KBM-7 (cell line): Measurements from ENCODE around the gene CCNY.

ENCODE experiments used
- DNase-seq: peaks from one replicate; pipeline ENCODE4 v3.0.0-alpha.2; 2015
- in situ Hi-C: fragments of 300-500 bp; cut with MboI; formaldehyde crosslinking; loops from 2 replicates; pipeline ENCODE4 v1.14.3; 2020; ENCODE audit warnings: low sequenced_read_pairs, low pct_unique_long_range_greater_than_20kb, mixed read lengths

CCNY gene

DNA sequence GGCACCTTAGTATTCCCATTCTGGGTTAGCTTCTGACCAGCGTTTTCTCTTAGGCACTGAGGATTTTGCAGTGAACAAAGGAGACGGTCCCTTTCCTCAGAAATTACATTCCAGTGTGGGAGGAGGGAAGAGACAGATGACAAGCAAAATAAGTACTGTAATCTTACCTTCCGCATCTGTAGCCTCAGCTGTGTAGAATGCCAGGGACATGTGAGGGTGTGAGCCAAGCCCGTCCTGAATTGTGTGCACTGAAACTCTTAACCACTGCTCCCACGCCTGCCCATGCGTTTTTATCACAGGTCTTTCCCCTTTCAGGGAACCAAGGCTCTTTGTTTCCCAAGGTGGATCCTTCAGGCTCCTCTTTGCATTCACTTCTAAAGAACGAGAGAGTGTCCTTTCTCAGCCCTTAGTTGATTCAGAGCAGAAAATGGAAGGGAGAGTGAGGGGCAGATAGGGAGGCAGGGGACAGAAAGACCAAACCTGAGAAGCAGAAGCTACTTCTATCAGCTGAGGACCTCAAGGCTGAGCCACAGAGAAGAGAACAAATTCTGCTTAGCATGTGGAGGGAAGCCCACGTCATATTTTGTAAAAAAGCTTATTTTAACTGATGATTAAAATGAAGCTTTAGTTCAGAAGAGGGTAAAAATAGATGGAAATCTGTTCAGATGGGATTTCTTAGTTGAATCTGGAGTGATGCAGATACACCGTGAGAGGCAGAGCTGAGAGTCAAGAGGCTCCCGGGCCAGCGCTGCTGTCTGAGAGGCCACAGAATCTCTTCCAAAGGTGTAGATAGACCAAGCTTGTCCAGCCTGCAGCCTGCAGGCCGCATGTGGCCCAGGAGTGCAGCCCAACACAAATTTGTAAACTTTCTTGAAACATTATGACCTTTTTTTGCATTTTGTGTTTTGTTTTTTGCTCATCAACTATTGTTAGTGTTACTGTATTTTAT lies 122.5 kb downstream of the CCNY start:
- DNase-seq = no peak
- in situ Hi-C loops = no loop called here

DNA sequence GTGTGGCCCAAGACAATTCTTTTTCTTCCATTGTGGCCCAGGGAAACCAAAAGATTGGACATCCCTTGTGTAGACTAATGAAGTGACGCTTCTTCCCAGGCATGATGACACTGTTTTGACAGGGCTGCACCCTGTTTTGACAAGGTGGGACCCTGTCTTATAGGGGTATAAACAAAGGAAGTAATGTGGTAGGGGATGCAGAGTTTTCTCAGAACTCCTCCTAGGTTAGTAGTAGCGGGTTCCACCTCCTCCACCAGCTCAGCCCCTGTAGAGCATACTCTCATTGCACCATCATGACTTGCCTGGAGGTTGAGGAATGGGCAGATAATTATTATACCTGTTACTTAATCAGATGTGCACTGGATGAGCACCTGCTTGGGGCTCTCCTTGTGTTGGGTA lies 123.1 kb downstream of the CCNY start:
- in situ Hi-C loops = no loop called here
- DNase-seq = no peak

GRCh38 chr10:35460852-35461460 lies 124.6 kb downstream of the CCNY start:
- in situ Hi-C loops = no loop called here
- DNase-seq = no peak

DNA sequence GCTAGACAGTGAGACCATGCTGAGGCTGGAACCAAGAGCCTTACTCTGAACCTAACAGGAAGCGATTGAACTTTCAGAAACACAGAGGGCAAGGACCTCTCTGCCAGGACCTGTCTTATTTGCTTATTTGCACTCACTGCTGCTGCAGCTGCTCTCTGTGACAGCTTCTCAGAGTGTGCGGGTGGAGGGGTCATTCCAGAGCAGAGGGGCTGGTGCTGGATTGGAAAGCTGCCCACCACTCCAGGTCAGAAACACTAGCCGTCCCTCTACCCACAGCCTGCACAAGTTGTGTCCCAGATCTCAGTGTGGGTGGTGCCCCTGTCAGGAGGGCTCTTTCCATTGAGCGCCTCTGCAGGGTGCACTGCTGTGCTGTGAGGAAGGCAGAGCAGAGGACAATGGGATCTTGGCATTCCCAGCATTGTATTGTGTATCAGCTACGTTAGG lies 126.2 kb downstream of the CCNY start:
- DNase-seq = no peak
- in situ Hi-C loops = no loop called here

DNA sequence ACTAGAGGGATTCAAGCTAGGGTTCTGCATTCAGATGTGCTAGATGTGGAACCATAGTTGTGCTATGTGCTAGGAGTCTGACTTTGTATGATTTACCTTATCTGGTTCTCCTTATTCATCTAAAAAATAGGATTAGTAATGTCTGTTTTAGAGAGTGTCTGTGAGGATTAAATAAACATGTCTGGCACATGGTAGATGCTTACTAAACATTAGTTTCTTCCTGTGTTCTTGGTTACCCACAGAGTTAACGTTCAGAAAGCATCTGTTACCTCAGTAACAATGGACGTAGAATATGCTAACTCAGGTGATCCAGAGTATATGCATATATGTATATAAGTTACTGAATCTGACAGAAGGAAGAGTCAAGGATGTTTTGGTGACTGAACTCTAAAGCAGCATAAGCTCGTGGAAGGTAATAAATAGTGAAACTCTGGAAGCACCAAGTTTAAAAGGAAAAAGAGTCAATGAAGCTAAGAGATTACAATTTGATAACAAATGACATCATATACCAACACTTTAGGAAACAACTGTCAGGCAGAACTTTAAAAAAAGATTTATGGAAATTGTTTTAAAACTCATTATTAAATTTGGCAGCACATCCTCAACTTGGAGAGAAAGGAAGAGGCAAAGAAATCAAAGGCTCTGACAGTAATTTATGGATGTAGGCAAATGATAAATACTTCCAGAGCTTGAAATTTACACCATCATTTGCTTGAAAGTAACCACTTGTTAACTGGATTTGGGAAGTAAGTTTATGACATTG lies 127.0 kb downstream of the CCNY start:
- in situ Hi-C loops = no loop called here
- no peak for DNase-seq

DNA sequence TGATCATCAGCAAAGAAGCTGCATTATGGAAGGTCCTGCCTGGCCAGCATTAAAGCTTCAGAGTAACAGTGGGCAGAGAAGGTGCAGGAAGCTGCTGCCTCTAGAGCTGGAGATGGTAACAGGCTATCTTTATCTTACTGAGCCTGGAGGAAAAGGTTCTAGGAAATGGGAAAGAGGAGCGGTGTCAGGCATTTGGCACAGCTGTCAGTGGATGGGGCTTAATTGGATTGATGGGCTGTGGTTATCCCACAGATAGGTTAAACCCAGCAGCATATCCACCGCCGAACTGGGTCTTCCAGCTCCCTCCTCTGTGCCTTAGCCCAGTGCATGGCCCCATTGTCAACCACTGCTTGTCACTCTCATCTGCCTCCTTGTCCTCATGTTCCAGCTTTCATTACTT lies 127.6 kb downstream of the CCNY start:
- in situ Hi-C loops = no loop called here
- DNase-seq = no peak

DNA sequence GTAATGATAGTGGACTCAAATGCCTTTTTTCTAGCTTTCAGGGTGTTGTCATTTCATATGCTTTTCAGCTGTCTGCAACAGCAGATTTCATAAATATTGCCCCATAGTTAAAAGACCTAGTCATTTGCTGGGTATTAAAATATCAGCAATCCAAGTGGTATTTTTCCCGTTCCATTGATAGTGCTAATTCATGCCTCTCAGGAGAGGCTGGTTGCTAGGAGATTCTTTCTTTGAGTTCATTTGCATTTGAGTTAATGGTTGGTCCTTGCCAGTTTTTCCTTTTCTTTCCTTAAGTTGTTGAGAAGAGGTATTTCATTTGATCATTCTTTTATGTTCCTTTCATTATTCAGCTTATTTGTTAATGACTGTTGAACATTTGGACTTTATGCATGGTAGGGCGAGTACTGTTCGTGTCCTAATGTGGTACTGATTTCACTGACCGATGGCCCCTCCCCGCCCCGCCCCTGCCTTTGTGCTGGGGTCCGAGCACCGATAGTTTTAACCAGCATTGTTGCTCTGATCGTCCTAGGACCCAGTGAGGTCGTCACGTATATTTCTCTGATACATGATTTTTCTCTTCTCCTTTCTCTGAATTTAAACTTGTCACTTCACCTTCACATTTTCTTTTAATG lies 128.6 kb downstream of the CCNY start:
- DNase-seq = no peak
- in situ Hi-C loops = no loop called here

DNA sequence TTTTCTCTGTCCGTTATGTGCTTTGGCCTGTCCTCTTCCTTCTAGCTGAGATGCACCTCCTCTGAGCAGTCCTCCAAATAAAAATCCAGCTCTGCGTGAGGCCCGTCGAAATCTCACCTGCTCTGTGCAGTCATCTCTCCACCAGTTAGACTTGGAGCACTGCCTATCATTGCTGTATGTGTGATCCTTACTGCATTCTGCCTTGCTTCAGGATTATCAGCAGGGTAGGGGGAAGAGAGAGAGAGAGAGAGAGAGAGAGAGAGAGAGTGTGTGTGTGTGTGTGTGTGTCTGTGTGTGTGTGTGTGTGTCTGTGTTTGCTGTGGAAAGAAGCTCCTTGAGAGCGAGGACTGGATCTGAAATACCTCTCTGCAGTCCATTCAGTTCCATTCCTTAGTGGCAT lies 129.4 kb downstream of the CCNY start:
- DNase-seq = no peak
- in situ Hi-C loops = no loop called here

DNA sequence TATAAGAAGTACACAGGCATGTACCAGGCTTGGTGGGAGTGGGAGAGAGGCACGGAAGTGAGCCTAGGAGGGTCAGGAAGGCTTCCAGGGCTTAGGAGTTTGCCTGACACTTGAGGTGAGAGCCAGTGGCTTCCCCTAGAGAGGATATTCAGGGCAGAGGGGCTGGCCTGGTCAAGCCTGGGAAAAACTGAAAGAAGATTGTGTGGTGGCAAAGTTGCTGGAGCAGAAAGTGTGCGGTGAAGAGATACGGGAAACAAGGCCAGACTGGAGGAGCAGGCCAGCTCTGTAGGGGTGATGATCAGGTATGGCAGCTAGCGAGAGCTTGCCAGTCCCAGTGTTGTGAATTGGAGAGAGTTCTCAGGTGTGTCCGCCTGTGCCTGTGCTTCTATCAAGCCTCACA lies 129.9 kb downstream of the CCNY start:
- in situ Hi-C loops = no loop called here
- DNase-seq = no peak

GRCh38 chr10:35466661-35467060 lies 130.4 kb downstream of the CCNY start:
- DNase-seq = no peak
- in situ Hi-C loops = no loop called here

DNA sequence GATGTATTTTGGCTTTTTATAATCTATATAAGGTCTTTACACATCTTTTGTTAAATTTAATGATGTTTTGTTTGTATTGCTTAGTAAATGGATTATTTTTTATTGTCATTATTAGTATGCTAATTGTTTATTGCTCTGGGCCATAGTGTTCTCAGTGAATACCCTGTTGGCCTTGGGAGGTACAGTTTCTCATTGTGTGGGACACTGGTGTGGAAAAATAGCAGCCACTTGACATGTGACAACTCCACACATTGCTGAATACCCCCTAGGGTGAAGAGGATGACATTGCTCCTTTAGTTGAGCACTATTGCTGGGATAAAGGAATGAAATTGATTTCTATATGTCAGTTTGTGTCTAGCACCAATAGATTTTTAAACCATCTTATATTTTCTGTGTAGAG lies 130.9 kb downstream of the CCNY start:
- no peak for DNase-seq
- in situ Hi-C loops = no loop called here

DNA sequence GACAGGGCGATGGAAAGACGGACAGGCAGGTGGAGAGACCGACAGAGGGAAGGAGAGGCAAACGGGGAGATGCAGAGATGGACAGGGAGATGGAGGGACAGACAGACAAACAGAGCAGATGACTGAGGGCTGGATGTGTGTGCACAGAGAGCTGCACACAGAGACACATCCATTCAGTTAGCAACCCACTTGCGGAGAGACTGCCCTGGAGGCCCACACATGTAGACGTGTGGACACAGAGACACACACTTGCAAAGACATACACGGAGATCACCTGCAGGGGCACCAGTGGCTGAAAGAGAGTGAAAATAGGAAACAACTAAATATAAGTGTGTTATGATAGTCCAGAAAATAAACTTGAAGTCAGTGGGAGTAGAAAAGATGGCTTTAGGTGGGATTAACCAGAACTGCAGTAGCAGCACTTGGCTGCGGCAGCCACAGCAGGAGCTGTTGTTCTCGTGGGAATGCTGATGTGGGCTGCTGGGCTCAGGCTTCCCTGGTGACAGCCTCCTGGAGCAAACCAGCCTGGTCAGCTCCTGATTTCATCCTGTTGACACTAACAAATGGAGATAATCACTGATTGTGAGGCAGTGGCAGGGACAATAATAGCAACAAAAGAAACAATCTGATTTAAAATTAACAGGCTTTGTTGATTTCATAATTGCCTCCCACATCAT lies 134.1 kb downstream of the CCNY start:
- in situ Hi-C loops = no loop called here
- no peak for DNase-seq

- in situ Hi-C loops = no loop called here
- no peak for DNase-seq
Measured at GRCh38 chr10:35470925-35471315, 134.6 kb downstream of the CCNY start.

GRCh38 chr10:35471435-35471834 lies 135.1 kb downstream of the CCNY start:
- no peak for DNase-seq
- in situ Hi-C loops = no loop called here

DNA sequence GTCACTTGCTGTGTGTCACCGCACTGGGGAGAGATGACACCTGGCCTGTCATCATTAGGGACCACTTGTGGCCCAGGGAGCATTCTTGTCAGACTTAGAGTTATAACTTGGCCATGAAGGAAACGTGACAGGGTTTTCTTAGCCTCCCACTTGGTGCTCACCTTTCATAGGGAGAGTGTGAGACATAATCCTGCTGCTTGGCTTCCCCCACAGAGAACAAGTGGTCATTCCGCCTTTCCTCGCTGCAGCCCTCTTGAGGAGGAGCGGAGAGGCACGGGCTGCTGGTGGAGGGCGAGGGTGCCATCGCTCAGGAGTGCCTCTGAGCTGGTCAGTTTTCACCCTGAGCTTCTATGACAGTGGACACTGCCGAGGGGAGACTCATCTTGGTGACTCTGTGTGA lies 143.8 kb downstream of the CCNY start:
- in situ Hi-C loops = no loop called here
- no peak for DNase-seq

- no peak for DNase-seq
- in situ Hi-C loops = no loop called here
Measured at GRCh38 chr10:35481413-35481812, 145.1 kb downstream of the CCNY start.

DNA sequence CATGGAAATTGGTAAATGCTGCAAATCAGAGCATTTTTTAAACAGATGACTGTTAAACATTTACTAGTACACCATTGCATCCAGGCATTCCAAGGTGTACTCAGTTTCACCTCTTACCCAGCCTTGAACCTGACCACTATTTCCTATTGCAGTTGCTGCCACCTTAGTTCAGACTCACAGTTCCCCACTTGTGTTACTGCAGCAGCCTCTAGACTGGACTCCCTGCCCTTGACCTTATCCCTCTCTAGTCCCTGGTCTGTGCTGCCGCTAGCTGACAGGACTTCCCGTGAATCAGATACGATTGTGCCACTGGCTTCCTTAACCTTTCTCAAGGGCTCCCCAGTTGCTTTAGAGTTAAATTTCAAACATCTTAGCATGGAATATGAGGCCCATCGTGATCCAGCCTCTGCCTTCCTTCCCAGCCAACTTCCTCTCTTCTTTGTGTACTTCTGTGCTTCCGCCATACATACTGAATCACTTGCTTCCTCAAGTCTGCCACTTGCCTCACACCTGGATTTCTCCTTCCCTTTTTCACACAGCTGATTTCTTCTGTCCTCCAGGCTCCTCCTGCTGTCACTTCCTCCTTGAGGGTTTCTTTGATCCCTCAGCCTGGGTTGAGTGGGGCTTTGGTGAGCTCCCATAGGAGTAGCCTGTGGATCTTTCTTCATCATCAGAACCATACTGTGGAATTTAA lies 150.1 kb downstream of the CCNY start:
- in situ Hi-C loops = no loop called here
- peak; percentile 61 for DNase-seq

DNA sequence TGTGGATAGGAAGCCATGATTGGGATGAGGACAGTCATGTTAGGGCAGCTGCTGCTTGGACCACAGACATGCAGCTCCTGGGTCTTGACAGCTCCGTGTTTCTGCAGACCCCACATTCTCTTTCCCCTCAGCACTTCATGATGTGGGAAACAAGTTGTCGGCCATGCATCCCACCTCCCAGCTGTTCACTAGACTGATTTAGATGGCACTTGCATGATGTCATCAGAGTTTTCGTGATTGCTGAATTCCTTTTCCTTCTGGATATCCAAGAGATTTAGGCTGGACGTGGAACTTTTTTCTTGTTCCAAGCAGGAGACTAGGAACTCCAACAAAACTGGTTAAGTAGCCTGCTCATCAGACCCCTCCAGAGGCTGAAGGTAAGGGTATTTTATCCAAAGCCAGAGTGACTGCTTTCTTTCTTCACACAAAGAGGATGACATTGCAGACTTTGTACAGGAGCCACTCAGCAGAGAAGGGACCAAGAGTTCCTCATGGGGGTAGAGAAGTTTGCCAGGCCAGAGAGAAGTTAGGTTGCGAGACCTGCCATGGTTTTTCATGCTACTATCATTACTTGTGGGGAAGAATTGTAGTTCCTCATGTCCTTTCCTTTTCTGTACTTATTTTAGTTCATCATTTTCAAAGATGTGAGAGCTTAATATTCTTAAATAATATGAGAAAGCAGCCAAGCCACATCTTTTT lies 151.2 kb downstream of the CCNY start:
- in situ Hi-C loops = no loop called here
- DNase-seq = no peak
